Neural cell (in vitro differentiated cells): ENCODE measurements around the gene OMG. TPM values are rescaled to one million over a fixed set of nuclear protein-coding genes. Genes with fewer than 3 reads are reported as not detected.

Experiments used
- H2AFZ ChIP-seq: fragments of 200-600, 300-800 bp; sonication (generic), shearing (Covaris generic); 2 replicates; pipeline ENCODE4 v1.6.0; 2014; ENCODE audit warnings: low read depth, mild to moderate bottlenecking, antibody characterized with exemption, low read length, moderate library complexity
- H3F3A ChIP-seq: fragments of 200-600 bp; shearing (Covaris generic); 2 replicates; pipeline ENCODE4 v1.6.1; 2016; ENCODE audit warnings: mild to moderate bottlenecking, moderate library complexity, mixed read lengths, antibody characterized with exemption, low read length; ENCODE audit not compliant: insufficient read depth, poor library complexity, severe bottlenecking
- H3K27ac ChIP-seq: fragments of 200-600, 300-800 bp; sonication (generic), shearing (Covaris generic); 2 replicates; pipeline ENCODE4 v1.5.1; 2014; ENCODE audit warnings: mild to moderate bottlenecking, low read length, moderate library complexity
- H3K27me3 ChIP-seq: fragments of 300-800, 200-600 bp; sonication (generic), shearing (Covaris generic); 2 replicates; pipeline ENCODE4 v1.6.0; 2014; ENCODE audit warnings: mild to moderate bottlenecking, low read depth, low read length, moderate library complexity; ENCODE audit not compliant: insufficient read depth
- H3K36me3 ChIP-seq: fragments of 300-800, 200-600 bp; sonication (generic), shearing (Covaris generic); 2 replicates; pipeline ENCODE4 v1.5.1; 2014; ENCODE audit warnings: mild to moderate bottlenecking, antibody characterized with exemption, low read length, moderate library complexity; ENCODE audit not compliant: insufficient read depth
- H3K4me2 ChIP-seq: fragments of 300-800, 200-600 bp; sonication (generic), shearing (Covaris generic); 2 replicates; pipeline ENCODE4 v1.6.0; 2014; ENCODE audit warnings: mild to moderate bottlenecking, low read length
- H3K4me3 ChIP-seq: fragments of 300-800, 200-600 bp; sonication (generic), shearing (Covaris generic); 2 replicates; pipeline ENCODE4 v1.5.1; 2014; ENCODE audit warnings: mild to moderate bottlenecking, low read length, moderate library complexity
- H3K79me2 ChIP-seq: fragments of 200-600 bp; shearing (Covaris generic); replicated peaks from 2 replicates; pipeline ENCODE4 v1.6.0; 2014; ENCODE audit warnings: mild to moderate bottlenecking, low read length, moderate library complexity; ENCODE audit not compliant: insufficient read depth
- H3K9ac ChIP-seq: fragments of 300-800, 200-600 bp; sonication (generic), shearing (Covaris generic); 2 replicates; pipeline ENCODE4 v1.6.1; 2016; ENCODE audit warnings: mild to moderate bottlenecking, low read length, mixed read lengths
- H3K9me2 ChIP-seq: fragments of 200-600 bp; shearing (Covaris generic); 2 replicates; pipeline ENCODE4 v1.6.1; 2016; ENCODE audit warnings: mild to moderate bottlenecking, low read length, mixed read lengths; ENCODE audit not compliant: insufficient read depth
- H3K9me3 ChIP-seq: fragments of 200-600, 300-800 bp; sonication (generic), shearing (Covaris generic); 2 replicates; pipeline ENCODE4 v1.6.1; 2016; ENCODE audit warnings: mild to moderate bottlenecking, mixed run types, low read length, moderate library complexity, mixed read lengths
- H4K20me1 ChIP-seq: fragments of 200-600 bp; shearing (Covaris generic); 2 replicates; pipeline ENCODE4 v1.6.1; 2016; ENCODE audit warnings: mild to moderate bottlenecking, mixed run types; ENCODE audit not compliant: insufficient read depth
- EP300 ChIP-seq: fragments of 450-650 bp; conservative IDR thresholded peaks from 2 replicates; pipeline ENCODE4 v1.6.1; 2014; ENCODE audit warnings: antibody characterized with exemption, mild to moderate bottlenecking, moderate library complexity; ENCODE audit not compliant: poor library complexity, severe bottlenecking
- EZH2 ChIP-seq: fragments of 200-600, 300-800 bp; shearing (Covaris generic), sonication (generic); IDR thresholded peaks from 2 replicates; pipeline ENCODE4 v1.6.1; 2014; ENCODE audit warnings: antibody characterized with exemption, low read length, borderline replicate concordance, mild to moderate bottlenecking; ENCODE audit not compliant: insufficient read depth, poor library complexity, severe bottlenecking
- MXI1 ChIP-seq: fragments of 450-650 bp; conservative IDR thresholded peaks from 2 replicates; pipeline ENCODE4 v1.6.1; 2014; ENCODE audit warnings: antibody characterized with exemption, mild to moderate bottlenecking; ENCODE audit not compliant: poor library complexity, severe bottlenecking
- POLR2AphosphoS5 ChIP-seq: IDR thresholded peaks from 2 replicates; pipeline ENCODE4 v1.6.1; 2012
- RAD21 ChIP-seq: fragments of 450-650 bp; conservative IDR thresholded peaks from 2 replicates; pipeline ENCODE4 v1.6.1; 2014; ENCODE audit warnings: antibody characterized with exemption, mild to moderate bottlenecking, moderate library complexity
- REST ChIP-seq: IDR thresholded peaks from 2 replicates; pipeline ENCODE4 v1.6.1; 2012; ENCODE audit warnings: borderline replicate concordance
- SMC3 ChIP-seq: fragments of 450-650 bp; conservative IDR thresholded peaks from 2 replicates; pipeline ENCODE4 v1.6.1; 2014; ENCODE audit warnings: antibody characterized with exemption, mild to moderate bottlenecking, moderate library complexity; ENCODE audit not compliant: poor library complexity
- TAF1 ChIP-seq: IDR thresholded peaks from 2 replicates; pipeline ENCODE4 v1.6.1; 2012; ENCODE audit warnings: low read depth
- polyA plus RNA-seq: library from polyadenylated mRNA; depleted of rRNA; stranded (reverse); fragments of >200 nt; gene quantifications from 2 replicates; pipeline ENCODE4 v1.2.3, GENCODE V29; 2014
- TF ChIP-seq, protein P1 (sequence below): fragments of 450-650 bp; IDR thresholded peaks from 2 replicates; pipeline ENCODE4 v1.5.1; 2014; ENCODE audit warnings: antibody characterized with exemption, mild to moderate bottlenecking, moderate library complexity; ENCODE audit not compliant: poor library complexity, severe bottlenecking

The OMG gene
- polyA plus RNA-seq, 1 donor from 2014 or later = not detected

GRCh38 chr17:31251105-31251969, 45.7 kb downstream of the OMG start:
- Histone ChIP-seq H3K4me3 (no peak overlapping the region), H3F3A (no peaks in the 10 kb centered on the region), H3K27ac (no peak overlapping the region), H3K79me2 (no peaks in the 10 kb centered on the region), H2AFZ (no peak overlapping the region), H3K9me2 (no peaks in the 10 kb centered on the region), H3K36me3 (peaks cover 12% of the 10 kb centered on the region), H3K27me3 (no peaks in the 10 kb centered on the region), H3K9me3 (no peaks in the 10 kb centered on the region), H3K4me2 (no peak overlapping the region), H4K20me1 (no peaks in the 10 kb centered on the region), H3K9ac (no peak overlapping the region)
- no peak for TF ChIP-seq EP300
- TF ChIP-seq, protein P1, sequence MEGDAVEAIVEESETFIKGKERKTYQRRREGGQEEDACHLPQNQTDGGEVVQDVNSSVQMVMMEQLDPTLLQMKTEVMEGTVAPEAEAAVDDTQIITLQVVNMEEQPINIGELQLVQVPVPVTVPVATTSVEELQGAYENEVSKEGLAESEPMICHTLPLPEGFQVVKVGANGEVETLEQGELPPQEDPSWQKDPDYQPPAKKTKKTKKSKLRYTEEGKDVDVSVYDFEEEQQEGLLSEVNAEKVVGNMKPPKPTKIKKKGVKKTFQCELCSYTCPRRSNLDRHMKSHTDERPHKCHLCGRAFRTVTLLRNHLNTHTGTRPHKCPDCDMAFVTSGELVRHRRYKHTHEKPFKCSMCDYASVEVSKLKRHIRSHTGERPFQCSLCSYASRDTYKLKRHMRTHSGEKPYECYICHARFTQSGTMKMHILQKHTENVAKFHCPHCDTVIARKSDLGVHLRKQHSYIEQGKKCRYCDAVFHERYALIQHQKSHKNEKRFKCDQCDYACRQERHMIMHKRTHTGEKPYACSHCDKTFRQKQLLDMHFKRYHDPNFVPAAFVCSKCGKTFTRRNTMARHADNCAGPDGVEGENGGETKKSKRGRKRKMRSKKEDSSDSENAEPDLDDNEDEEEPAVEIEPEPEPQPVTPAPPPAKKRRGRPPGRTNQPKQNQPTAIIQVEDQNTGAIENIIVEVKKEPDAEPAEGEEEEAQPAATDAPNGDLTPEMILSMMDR = no peak
- TF ChIP-seq EZH2 = no peak
- no peak for TF ChIP-seq POLR2AphosphoS5
- no peak for TF ChIP-seq TAF1
- no peak for TF ChIP-seq REST
- no peak for TF ChIP-seq SMC3
- TF ChIP-seq MXI1 = no peak
- TF ChIP-seq RAD21 = no peak

DNA sequence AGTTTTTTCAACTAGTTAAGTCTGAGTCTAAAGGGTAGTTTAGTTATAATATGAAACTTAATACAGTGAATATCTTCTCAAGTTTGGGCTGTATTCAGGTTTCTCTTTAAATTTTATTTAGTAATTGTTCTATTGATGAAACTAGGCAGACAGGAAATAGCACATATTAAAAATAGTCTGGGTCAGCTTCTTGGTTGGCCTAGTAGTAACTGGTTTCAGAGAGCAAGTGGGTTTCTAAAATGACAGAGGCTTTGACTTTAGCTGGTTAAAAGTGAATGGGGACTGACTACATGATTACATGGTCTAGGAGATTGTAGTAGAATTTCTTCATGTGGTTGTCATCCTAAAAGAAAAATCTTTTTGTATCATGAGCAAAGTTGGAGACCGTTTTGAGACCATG, 46.8 kb downstream of the OMG start:
- no peak overlapping the region for H3K4me2 ChIP-seq
- no peaks in the 10 kb centered on the region for H3K27me3 ChIP-seq
- TF ChIP-seq RAD21 (no peak), SMC3 (no peak), POLR2AphosphoS5 (no peak), EZH2 (no peak), REST (no peak), MXI1 (no peak), EP300 (no peak), TAF1 (no peak)
- TF ChIP-seq, protein P1 = no peak
- H3K79me2 ChIP-seq = no peaks in the 10 kb centered on the region
- H3K36me3 ChIP-seq = peaks cover 12% of the 10 kb centered on the region
- no peak overlapping the region for H2AFZ ChIP-seq
- H3K9me3 ChIP-seq = no peaks in the 10 kb centered on the region
- H3K9ac ChIP-seq = no peak overlapping the region
- no peaks in the 10 kb centered on the region for H3K9me2 ChIP-seq
- no peak overlapping the region for H3K27ac ChIP-seq
- no peak overlapping the region for H3K4me3 ChIP-seq
- no peaks in the 10 kb centered on the region for H3F3A ChIP-seq
- no peaks in the 10 kb centered on the region for H4K20me1 ChIP-seq
